IMR-90 (cell line): ENCODE data around the gene FXYD5. TPM values are rescaled to one million over a fixed set of nuclear protein-coding genes. Genes with fewer than 3 reads are reported as not detected.

ENCODE experiments used
- ATAC-seq: fragments of 200-7000 bp; cut with Tn5 transposase; 2 replicates; pipeline ENCODE4 v1.9.1; 2020; ENCODE audit warnings: low read depth, mild to moderate bottlenecking, moderate library complexity
- BruUV-seq: library from RNA; stranded (reverse); fragments of 400-500 nt; replicated peaks from 2 replicates; lab custom pipeline; 2021; lab: Mats Ljungman, UMichigan
- CTCF ChIA-PET: fragments of 300-600 bp; formaldehyde crosslinking; extraction: SDS; loops from one replicate; lab custom pipeline; 2021; ENCODE audit warnings: antibody characterized with exemption; lab: Yijun Ruan, JAX
- POLR2A ChIA-PET: fragments of 300-600 bp; sonication (Branson Sonifier 250); formaldehyde crosslinking; loops from one replicate; lab custom pipeline; 2022; ENCODE audit warnings: antibody characterized with exemption; ENCODE audit not compliant: unreplicated experiment; lab: Charles Lee
- DNase-seq: peaks from one replicate; pipeline ENCODE4 v3.0.0; 2013
- H2AFZ ChIP-seq: replicated peaks from 2 replicates; pipeline ENCODE3; 2013; ENCODE audit warnings: low read length, mild to moderate bottlenecking; ENCODE audit not compliant: poor library complexity
- H2AK5ac ChIP-seq: 2 replicates; pipeline ENCODE4 v1.6.1; 2013; ENCODE audit warnings: low read depth, low read length, inconsistent platforms
- H2AK9ac ChIP-seq: replicated peaks from 2 replicates; pipeline ENCODE3; 2013; ENCODE audit warnings: mild to moderate bottlenecking, low read depth, low read length, moderate library complexity; ENCODE audit not compliant: poor library complexity
- H2BK120ac ChIP-seq: 2 replicates; pipeline ENCODE4 v1.6.1; 2013; ENCODE audit warnings: low read depth, low read length, inconsistent platforms
- H2BK15ac ChIP-seq: 3 replicates; pipeline ENCODE4 v1.6.1; 2013; ENCODE audit warnings: low read depth, low read length, inconsistent platforms
- H2BK20ac ChIP-seq: 2 replicates; pipeline ENCODE4 v1.6.1; 2013; ENCODE audit warnings: low read depth, mild to moderate bottlenecking, inconsistent platforms, low read length, moderate library complexity
- H2BK5ac ChIP-seq: 2 replicates; pipeline ENCODE4 v1.6.1; 2013; ENCODE audit warnings: mild to moderate bottlenecking, low read depth, low read length, inconsistent platforms; ENCODE audit not compliant: poor library complexity, severe bottlenecking
- H3K14ac ChIP-seq: replicated peaks from 2 replicates; pipeline ENCODE4 v1.6.1; 2013; ENCODE audit warnings: low read depth, low read length, inconsistent platforms
- H3K18ac ChIP-seq: 2 replicates; pipeline ENCODE4 v1.6.1; 2013; ENCODE audit warnings: low read depth, low read length, control low read depth
- H3K23ac ChIP-seq: 2 replicates; pipeline ENCODE4 v1.6.1; 2013; ENCODE audit warnings: low read depth, low read length, inconsistent platforms
- H3K27ac ChIP-seq: 2 replicates; pipeline ENCODE4 v1.5.1; 2013; ENCODE audit warnings: mild to moderate bottlenecking, control low read depth, low read length; ENCODE audit not compliant: insufficient read depth
- H3K27me3 ChIP-seq: 2 replicates; pipeline ENCODE4 v1.6.1; 2013; ENCODE audit warnings: low read length; ENCODE audit not compliant: control insufficient read depth, insufficient read depth
- H3K36me3 ChIP-seq: 2 replicates; pipeline ENCODE4 v1.6.1; 2013; ENCODE audit warnings: low read length, mixed read lengths; ENCODE audit not compliant: control insufficient read depth, insufficient read depth
- H3K4ac ChIP-seq: 2 replicates; pipeline ENCODE4 v1.6.1; 2013; ENCODE audit warnings: low read depth, low read length, inconsistent platforms
- H3K4me1 ChIP-seq: 2 replicates; pipeline ENCODE4 v1.6.1; 2013; ENCODE audit warnings: low read length, mixed read lengths; ENCODE audit not compliant: control insufficient read depth, insufficient read depth
- H3K4me2 ChIP-seq: 2 replicates; pipeline ENCODE4 v1.6.1; 2013; ENCODE audit warnings: low read depth, mild to moderate bottlenecking, control low read depth, low read length, moderate library complexity
- H3K4me3 ChIP-seq: 2 replicates; pipeline ENCODE4 v1.5.1; 2013; ENCODE audit warnings: low read depth, mild to moderate bottlenecking, control low read depth, low read length, moderate library complexity; ENCODE audit not compliant: insufficient read depth
- H3K56ac ChIP-seq: 2 replicates; pipeline ENCODE4 v1.6.1; 2013; ENCODE audit warnings: low read length, inconsistent platforms; ENCODE audit not compliant: insufficient read depth; ENCODE audit errors: extremely low read depth
- H3K79me1 ChIP-seq, 2 experiments: 2 replicates each; pipeline ENCODE4 v1.6.1; 2013; ENCODE audit warnings: low read length in 2 of 2, inconsistent platforms in 1 of 2, low read depth in 1 of 2
- H3K9ac ChIP-seq: 2 replicates; pipeline ENCODE4 v1.6.1; 2013; ENCODE audit warnings: low read depth, low read length, control low read depth
- H3K9me1 ChIP-seq: 2 replicates; pipeline ENCODE4 v1.6.1; 2013; ENCODE audit warnings: low read length, inconsistent platforms; ENCODE audit not compliant: insufficient read depth
- H3K9me3 ChIP-seq: 2 replicates; pipeline ENCODE4 v1.6.1; 2013; ENCODE audit warnings: low read length; ENCODE audit not compliant: control insufficient read depth, insufficient read depth
- H4K20me1 ChIP-seq: 2 replicates; pipeline ENCODE4 v1.6.1; 2013; ENCODE audit warnings: low read length, inconsistent platforms; ENCODE audit not compliant: insufficient read depth
- H4K5ac ChIP-seq: 2 replicates; pipeline ENCODE4 v1.6.1; 2013; ENCODE audit warnings: mild to moderate bottlenecking, low read depth, low read length, control low read depth
- H4K8ac ChIP-seq, 2 experiments: 2 replicates each; pipeline ENCODE4 v1.6.1; 2013; ENCODE audit warnings: low read depth in 2 of 2, low read length in 2 of 2, control low read depth in 1 of 2, inconsistent platforms in 1 of 2
- H4K91ac ChIP-seq: 2 replicates; pipeline ENCODE4 v1.6.1; 2013; ENCODE audit warnings: low read depth, low read length, inconsistent platforms; ENCODE audit not compliant: insufficient read depth
- BHLHE40 ChIP-seq: fragments of 150-350 bp; IDR thresholded peaks from 2 replicates; pipeline ENCODE4 v1.6.1; 2016; ENCODE audit warnings: mild to moderate bottlenecking, low read depth, low read length
- CTCF ChIP-seq: conservative IDR thresholded peaks from 2 replicates; pipeline ENCODE4 v1.5.1; 2012; ENCODE audit warnings: mild to moderate bottlenecking, low read depth, low read length, improper control_type of control experiment
- ELK1 ChIP-seq: fragments of 150-350 bp; IDR thresholded peaks from 2 replicates; pipeline ENCODE4 v1.6.1; 2016; ENCODE audit warnings: low read depth, mild to moderate bottlenecking, low read length, moderate library complexity, borderline replicate concordance
- FOS ChIP-seq: fragments of 150-350 bp; IDR thresholded peaks from 2 replicates; pipeline ENCODE4 v1.6.1; 2016; ENCODE audit warnings: low read depth, low read length
- MAZ ChIP-seq: IDR thresholded peaks from 2 replicates; pipeline ENCODE4 v1.6.1; 2012; ENCODE audit warnings: low read depth, mild to moderate bottlenecking, low read length, improper control_type of control experiment, moderate library complexity, borderline replicate concordance
- MXI1 ChIP-seq: IDR thresholded peaks from 2 replicates; pipeline ENCODE4 v1.6.1; 2012; ENCODE audit warnings: low read depth, mild to moderate bottlenecking, low read length, moderate library complexity, borderline replicate concordance
- NFE2L2 ChIP-seq: fragments of 150-350 bp; IDR thresholded peaks from 2 replicates; pipeline ENCODE4 v1.6.1; 2016; ENCODE audit warnings: low read depth, mild to moderate bottlenecking, low read length
- POLR2A ChIP-seq: IDR thresholded peaks from 2 replicates; pipeline ENCODE4 v1.6.1; 2012; ENCODE audit warnings: mild to moderate bottlenecking, low read depth, low read length
- RAD21 ChIP-seq: IDR thresholded peaks from 2 replicates; pipeline ENCODE4 v1.6.1; 2012; ENCODE audit warnings: low read length, improper control_type of control experiment
- RCOR1 ChIP-seq: IDR thresholded peaks from 2 replicates; pipeline ENCODE4 v1.6.1; 2012; ENCODE audit warnings: mild to moderate bottlenecking, low read length, improper control_type of control experiment; ENCODE audit not compliant: insufficient replicate concordance
- RFX5 ChIP-seq: IDR thresholded peaks from 2 replicates; pipeline ENCODE4 v1.8.0; 2012; ENCODE audit warnings: low read depth, mild to moderate bottlenecking, low read length, moderate library complexity
- SMC3 ChIP-seq: fragments of 150-350 bp; IDR thresholded peaks from 2 replicates; pipeline ENCODE4 v1.6.1; 2016; ENCODE audit warnings: low read depth, mild to moderate bottlenecking, antibody characterized with exemption, low read length, moderate library complexity
- WGBS, 2 experiments: methylation state at CpG; one replicate each; pipeline versions ENCODE4 v1.1.5 to v1.1.7; 2013; ENCODE audit warnings: missing lambda C conversion rate in 2 of 2; ENCODE audit not compliant: insufficient read length in 1 of 2; ENCODE audit errors: extremely low coverage in 2 of 2; 5-methylcytosine and 5-hydroxymethylcytosine counted together
- dilution Hi-C: fragments of 300-500 bp; cut with HindIII; formaldehyde crosslinking; loops from one replicate; pipeline ENCODE4 v1.14.3; 2018; ENCODE audit warnings: low sequenced_read_pairs; ENCODE audit not compliant: unreplicated experiment
- in situ Hi-C: fragments of 300-500 bp; cut with MboI; formaldehyde crosslinking; loops from 3 replicates; pipeline ENCODE4 v1.14.3; 2019; ENCODE audit warnings: low sequenced_read_pairs, inconsistent platforms, mixed read lengths
- intact Hi-C: fragments of 100-400 bp; cut with micrococcal nuclease; formaldehyde crosslinking; loops from 2 replicates; pipeline ENCODE4 v1.10.0; 2022
- polyA plus RNA-seq, 3 experiments: library from polyadenylated mRNA; depleted of rRNA; stranded (reverse); fragments of >200 nt; gene quantifications; 2 replicates each; pipeline ENCODE4 v1.2.3, GENCODE V29; 2012; ENCODE audit warnings: low replicate concordance in 1 of 3
- total RNA-seq: library from RNA; depleted of rRNA; stranded (reverse); fragments of >200 nt; gene quantifications from 2 replicates; pipeline ENCODE4 v1.2.3, GENCODE V29; 2012

Gene FXYD5
- total and polyA plus RNA-seq, 2 of the 4 experiments (the other 2 are of a cell fraction): 53.6 to 245 TPM

- intact Hi-C loops (no loop called here), dilution Hi-C loops (no loop called here), in situ Hi-C loops (no loop called here)
- no peaks in the 10 kb centered on the region for H3K36me3 ChIP-seq
- H2AK5ac ChIP-seq: no peak overlapping the region
- H3K23ac ChIP-seq: no peak overlapping the region
- H3K9me3 ChIP-seq: no peaks in the 10 kb centered on the region
- H3K9me1 ChIP-seq: no peaks in the 10 kb centered on the region
- H3K79me1 ChIP-seq: no peaks in the 10 kb centered on the region
- H2BK20ac ChIP-seq: no peak overlapping the region
- no peak overlapping the region for H3K9ac ChIP-seq
- H3K4ac ChIP-seq: no peak overlapping the region
- H4K5ac ChIP-seq: no peak overlapping the region
- no peak overlapping the region for H3K56ac ChIP-seq
- no peak overlapping the region for H3K4me3 ChIP-seq
- no peak overlapping the region for H2BK5ac ChIP-seq
- H4K91ac ChIP-seq: no peak overlapping the region
- ATAC-seq: no peak
- H3K14ac ChIP-seq: no peak overlapping the region
- H3K18ac ChIP-seq: no peak overlapping the region
- H2AFZ ChIP-seq: no peak overlapping the region
- H2BK120ac ChIP-seq: no peak overlapping the region
- POLR2A ChIA-PET: no interaction called here
- no peaks in the 10 kb centered on the region for H4K20me1 ChIP-seq
- H2BK15ac ChIP-seq: no peak overlapping the region
- H2AK9ac ChIP-seq: no peak overlapping the region
- peaks cover 3% of the 10 kb centered on the region for H3K27me3 ChIP-seq
- H3K4me1 ChIP-seq: no peaks in the 10 kb centered on the region
- DNase-seq: no peak
- TF ChIP-seq MAZ (no peak), RFX5 (no peak), POLR2A (no peak), RAD21 (no peak), NFE2L2 (no peak), BHLHE40 (no peak), ELK1 (no peak), CTCF (no peak), RCOR1 (no peak), SMC3 (no peak), MXI1 (no peak), FOS (no peak)
- H3K4me2 ChIP-seq: no peak overlapping the region
- CTCF ChIA-PET: no interaction called here
- no peak overlapping the region for H4K8ac ChIP-seq
- no CpG with 5 or more reads among the region's 5 CpGs for WGBS, 2 experiments
- no peak overlapping the region for H3K27ac ChIP-seq
- no TSS peak for BruUV-seq
Observed at GRCh38 chr19:35206379-35206778, 51.8 kb downstream of the FXYD5 start.
